ENCODE data around the gene PSPH. TPM values are rescaled to one million over a fixed set of nuclear protein-coding genes. Genes with fewer than 3 reads are reported as not detected.
"Not testable (repeated sequence)": the region's sequence is repeated elsewhere in the genome, so short reads cannot be mapped to it uniquely, and the experiment has no call there.

The PSPH gene
- total and polyA plus RNA-seq, 4 donors = 28.7 to 42.4 (median 36.5) TPM

- Histone ChIP-seq H3K27me3 (ENCODE audit: control insufficient read depth, insufficient read depth, low read length) (no peaks in the 10 kb centered on the region), H3K4me3 (ENCODE audit: low read depth, low read length) (no peak overlapping the region), H3K36me3 (ENCODE audit: control insufficient read depth, insufficient read depth, low read length) (peaks cover 54% of the 10 kb centered on the region), H3K27ac (ENCODE audit: low read depth, low read length) (no peak overlapping the region), H3K9me3 (ENCODE audit: control insufficient read depth, insufficient read depth, low read length) (no peaks in the 10 kb centered on the region), H3K4me1 (ENCODE audit: control insufficient read depth, insufficient read depth, low read length) (no peaks in the 10 kb centered on the region)
- no peak for DNase-seq (ENCODE audit: low read depth in 4 of 6, low spot score in 6 of 6)
Observed at GRCh38 chr7:56023500-56023899, 27.7 kb downstream of the PSPH start.

- H3K27ac ChIP-seq (ENCODE audit: low read depth, low read length) = no peak overlapping the region
- no peaks in the 10 kb centered on the region for H3K27me3 ChIP-seq (ENCODE audit: control insufficient read depth, insufficient read depth, low read length)
- 75% methylated on average over 9 of the region's 9 CpGs for WGBS (ENCODE audit: insufficient coverage)
- DNase-seq (ENCODE audit: low read depth in 4 of 6, low spot score in 6 of 6) = no peak
- H3K4me1 ChIP-seq (ENCODE audit: control insufficient read depth, insufficient read depth, low read length) = no peaks in the 10 kb centered on the region
- no peaks in the 10 kb centered on the region for H3K9me3 ChIP-seq (ENCODE audit: control insufficient read depth, insufficient read depth, low read length)
- H3K36me3 ChIP-seq (ENCODE audit: control insufficient read depth, insufficient read depth, low read length) = peaks cover 46% of the 10 kb centered on the region
- no peak overlapping the region for H3K4me3 ChIP-seq (ENCODE audit: low read depth, low read length)
Observed at GRCh38 chr7:56019501-56019900, 31.7 kb downstream of the PSPH start.

GRCh38 chr7:56017015-56017414 lies 34.2 kb downstream of the PSPH start:
- not testable (repeated sequence) for H3K9me3 ChIP-seq (ENCODE audit: control insufficient read depth, insufficient read depth, low read length); H3K27me3 ChIP-seq (ENCODE audit: control insufficient read depth, insufficient read depth, low read length); H3K27ac ChIP-seq (ENCODE audit: low read depth, low read length); H3K4me1 ChIP-seq (ENCODE audit: control insufficient read depth, insufficient read depth, low read length); DNase-seq (ENCODE audit: low read depth in 4 of 6, low spot score in 6 of 6); H3K4me3 ChIP-seq (ENCODE audit: low read depth, low read length)
- peaks cover 43% of the 10 kb centered on the region for H3K36me3 ChIP-seq (ENCODE audit: control insufficient read depth, insufficient read depth, low read length)
- WGBS (ENCODE audit: insufficient coverage) = no CpG with 5 or more reads among the region's 3 CpGs

GRCh38 chr7:56009695-56010094 lies 41.5 kb downstream of the PSPH start:
- peak overlapping the region; percentile 78 for H3K27ac ChIP-seq (ENCODE audit: low read depth, low read length)

GRCh38 chr7:56007891-56008290 lies 43.4 kb downstream of the PSPH start:
- H3K27me3 ChIP-seq (ENCODE audit: control insufficient read depth, insufficient read depth, low read length) = no peaks in the 10 kb centered on the region
- peak in 5 of 6 donors; percentile 4 to 56 (median 20) for DNase-seq (ENCODE audit: low read depth in 4 of 6, low spot score in 6 of 6)
- no peak overlapping the region for H3K4me3 ChIP-seq (ENCODE audit: low read depth, low read length)
- peaks cover 6% of the 10 kb centered on the region for H3K36me3 ChIP-seq (ENCODE audit: control insufficient read depth, insufficient read depth, low read length)
- 37% methylated on average over 9 of the region's 9 CpGs for WGBS (ENCODE audit: insufficient coverage)
- H3K4me1 ChIP-seq (ENCODE audit: control insufficient read depth, insufficient read depth, low read length) = peaks cover 29% of the 10 kb centered on the region
- peak overlapping the region; percentile 71 for H3K27ac ChIP-seq (ENCODE audit: low read depth, low read length)
- no peaks in the 10 kb centered on the region for H3K9me3 ChIP-seq (ENCODE audit: control insufficient read depth, insufficient read depth, low read length)

More at GRCh38 chr7:56009695-56010094, 41.5 kb downstream of the PSPH start:
- peaks cover 11% of the 10 kb centered on the region for H3K36me3 ChIP-seq (ENCODE audit: control insufficient read depth, insufficient read depth, low read length)
- no peaks in the 10 kb centered on the region for H3K27me3 ChIP-seq (ENCODE audit: control insufficient read depth, insufficient read depth, low read length)
- no peak overlapping the region for H3K4me3 ChIP-seq (ENCODE audit: low read depth, low read length)
- WGBS (ENCODE audit: insufficient coverage) = 31% methylated on average over 7 of the region's 7 CpGs
- peaks cover 29% of the 10 kb centered on the region for H3K4me1 ChIP-seq (ENCODE audit: control insufficient read depth, insufficient read depth, low read length)
- DNase-seq (ENCODE audit: low read depth in 4 of 6, low spot score in 6 of 6) = peak in 4 of 6 donors; percentile 55 to 88 (median 70)
- no peaks in the 10 kb centered on the region for H3K9me3 ChIP-seq (ENCODE audit: control insufficient read depth, insufficient read depth, low read length)

GRCh38 chr7:56007167-56007652 lies 44.0 kb downstream of the PSPH start:
- H3K9me3 ChIP-seq (ENCODE audit: control insufficient read depth, insufficient read depth, low read length) = no peaks in the 10 kb centered on the region
- no peak for DNase-seq (ENCODE audit: low read depth in 4 of 6, low spot score in 6 of 6)
- H3K27ac ChIP-seq (ENCODE audit: low read depth, low read length) = peak overlapping the region; percentile 71
- no peaks in the 10 kb centered on the region for H3K27me3 ChIP-seq (ENCODE audit: control insufficient read depth, insufficient read depth, low read length)
- WGBS (ENCODE audit: insufficient coverage) = 76% methylated on average over 3 of the region's 4 CpGs
- H3K36me3 ChIP-seq (ENCODE audit: control insufficient read depth, insufficient read depth, low read length) = peaks cover 2% of the 10 kb centered on the region
- no peak overlapping the region for H3K4me3 ChIP-seq (ENCODE audit: low read depth, low read length)
- peaks cover 29% of the 10 kb centered on the region for H3K4me1 ChIP-seq (ENCODE audit: control insufficient read depth, insufficient read depth, low read length)

GRCh38 chr7:56003749-56004148 lies 47.5 kb downstream of the PSPH start:
- Histone ChIP-seq H3K4me1 (ENCODE audit: control insufficient read depth, insufficient read depth, low read length) (peaks cover 18% of the 10 kb centered on the region), H3K9me3 (ENCODE audit: control insufficient read depth, insufficient read depth, low read length) (no peaks in the 10 kb centered on the region), H3K27me3 (ENCODE audit: control insufficient read depth, insufficient read depth, low read length) (no peaks in the 10 kb centered on the region), H3K4me3 (ENCODE audit: low read depth, low read length) (no peak overlapping the region), H3K27ac (ENCODE audit: low read depth, low read length) (no peak overlapping the region), H3K36me3 (ENCODE audit: control insufficient read depth, insufficient read depth, low read length) (peaks cover 5% of the 10 kb centered on the region)
- 91% methylated on average over 3 of the region's 4 CpGs for WGBS (ENCODE audit: insufficient coverage)
- DNase-seq (ENCODE audit: low read depth in 4 of 6, low spot score in 6 of 6) = no peak

- no peak for DNase-seq (ENCODE audit: low read depth in 4 of 6, low spot score in 6 of 6)
- H3K36me3 ChIP-seq (ENCODE audit: control insufficient read depth, insufficient read depth, low read length) = peaks cover 55% of the 10 kb centered on the region
Observed at GRCh38 chr7:55996856-55997500, 54.3 kb downstream of the PSPH start.

GRCh38 chr7:55992346-55992745 lies 58.9 kb downstream of the PSPH start:
- DNase-seq (ENCODE audit: low read depth in 4 of 6, low spot score in 6 of 6) = no peak
- no peak overlapping the region for H3K27ac ChIP-seq (ENCODE audit: low read depth, low read length)
- H3K27me3 ChIP-seq (ENCODE audit: control insufficient read depth, insufficient read depth, low read length) = no peaks in the 10 kb centered on the region
- no peak overlapping the region for H3K4me3 ChIP-seq (ENCODE audit: low read depth, low read length)
- no peaks in the 10 kb centered on the region for H3K9me3 ChIP-seq (ENCODE audit: control insufficient read depth, insufficient read depth, low read length)
- H3K4me1 ChIP-seq (ENCODE audit: control insufficient read depth, insufficient read depth, low read length) = no peaks in the 10 kb centered on the region
- no CpG with 5 or more reads among the region's 3 CpGs for WGBS (ENCODE audit: insufficient coverage)
- peaks cover 60% of the 10 kb centered on the region for H3K36me3 ChIP-seq (ENCODE audit: control insufficient read depth, insufficient read depth, low read length)

More at GRCh38 chr7:55996856-55997500, 54.3 kb downstream of the PSPH start:
- H3K27ac ChIP-seq (ENCODE audit: low read depth, low read length) = no peak overlapping the region
- no peak overlapping the region for H3K4me3 ChIP-seq (ENCODE audit: low read depth, low read length)
- no peaks in the 10 kb centered on the region for H3K9me3 ChIP-seq (ENCODE audit: control insufficient read depth, insufficient read depth, low read length)
- H3K27me3 ChIP-seq (ENCODE audit: control insufficient read depth, insufficient read depth, low read length) = no peaks in the 10 kb centered on the region
- H3K4me1 ChIP-seq (ENCODE audit: control insufficient read depth, insufficient read depth, low read length) = no peaks in the 10 kb centered on the region
- 98% methylated on average over 5 of the region's 8 CpGs for WGBS (ENCODE audit: insufficient coverage)

GRCh38 chr7:55983537-55983936 lies 67.7 kb downstream of the PSPH start:
- Histone ChIP-seq H3K9me3 (ENCODE audit: control insufficient read depth, insufficient read depth, low read length) (no peaks in the 10 kb centered on the region), H3K36me3 (ENCODE audit: control insufficient read depth, insufficient read depth, low read length) (peaks cover 68% of the 10 kb centered on the region), H3K4me1 (ENCODE audit: control insufficient read depth, insufficient read depth, low read length) (no peaks in the 10 kb centered on the region), H3K4me3 (ENCODE audit: low read depth, low read length) (no peak overlapping the region), H3K27me3 (ENCODE audit: control insufficient read depth, insufficient read depth, low read length) (no peaks in the 10 kb centered on the region), H3K27ac (ENCODE audit: low read depth, low read length) (no peak overlapping the region)
- WGBS (ENCODE audit: insufficient coverage) = 100% methylated on average over 1 of the region's 3 CpGs
- DNase-seq (ENCODE audit: low read depth in 4 of 6, low spot score in 6 of 6) = no peak
